Keratinocyte (primary cell): ENCODE measurements around the gene CEP164. TPM values are rescaled to one million over a fixed set of nuclear protein-coding genes. Genes with fewer than 3 reads are reported as not detected.

Source experiments
- DNase-seq: peaks from one replicate; pipeline ENCODE4 v3.0.0-alpha.2; 2011; ENCODE audit warnings: low read depth, missing footprints, low spot score
- FAIRE-seq: peaks from 2 replicates; lab custom pipeline; 2011; peaks lifted over from hg19 to GRCh38; lab: Jason Lieb, UNC
- H2AFZ ChIP-seq: 2 replicates; pipeline ENCODE4 v1.6.0; 2012; ENCODE audit warnings: low read length, control low read depth, inconsistent platforms; ENCODE audit not compliant: control insufficient read depth
- H3K27ac ChIP-seq: 2 replicates; pipeline ENCODE4 v1.5.1; 2011; ENCODE audit warnings: low read length; ENCODE audit not compliant: control insufficient read depth, insufficient read depth
- H3K27me3 ChIP-seq: 3 replicates; pipeline ENCODE4 v1.6.0; 2011; ENCODE audit warnings: low read length; ENCODE audit not compliant: control insufficient read depth, insufficient read depth; ENCODE audit errors: extremely low read depth
- H3K36me3 ChIP-seq, 2 experiments: 2 replicates in 1 of 2; 3 replicates in 1 of 2; pipeline ENCODE4 v1.5.1; 2011; ENCODE audit warnings: low read length in 2 of 2, mild to moderate bottlenecking in 1 of 2; ENCODE audit not compliant: control insufficient read depth in 2 of 2, insufficient read depth in 2 of 2; ENCODE audit errors: extremely low read depth in 1 of 2
- H3K4me1 ChIP-seq: 3 replicates; pipeline ENCODE4 v1.5.1; 2011; ENCODE audit warnings: low read length; ENCODE audit not compliant: control insufficient read depth, insufficient read depth; ENCODE audit errors: extremely low read depth
- H3K4me2 ChIP-seq: 3 replicates; pipeline ENCODE4 v1.6.0; 2011; ENCODE audit warnings: low read depth, low read length; ENCODE audit not compliant: control insufficient read depth, insufficient read depth; ENCODE audit errors: extremely low read depth
- H3K4me3 ChIP-seq, 3 experiments: fragments of 200-600 bp in 1 of 3; sonication (generic) in 1 of 3; 2 replicates in 2 of 3; 3 replicates in 1 of 3; pipeline ENCODE4 v1.5.1; 2011 to 2016; ENCODE audit warnings: low read length in 3 of 3, mild to moderate bottlenecking in 3 of 3, control low read depth in 2 of 3, inconsistent platforms in 1 of 3, low read depth in 1 of 3, mixed read lengths in 1 of 3, mixed run types in 1 of 3, moderate library complexity in 1 of 3; ENCODE audit not compliant: control insufficient read depth in 2 of 3, insufficient read depth in 2 of 3; ENCODE audit errors: extremely low read depth in 1 of 3
- H3K79me2 ChIP-seq: 2 replicates; pipeline ENCODE4 v1.6.0; 2012; ENCODE audit warnings: low read length; ENCODE audit not compliant: control insufficient read depth, insufficient read depth
- H3K9ac ChIP-seq: 3 replicates; pipeline ENCODE4 v1.6.0; 2011; ENCODE audit warnings: low read length; ENCODE audit not compliant: control insufficient read depth, insufficient read depth; ENCODE audit errors: extremely low read depth
- H3K9me1 ChIP-seq: 3 replicates; pipeline ENCODE4 v1.6.0; 2011; ENCODE audit warnings: low read length; ENCODE audit not compliant: control insufficient read depth, insufficient read depth; ENCODE audit errors: extremely low read depth
- H3K9me3 ChIP-seq: 2 replicates; pipeline ENCODE4 v1.5.1; 2012; ENCODE audit warnings: low read depth, low read length; ENCODE audit not compliant: control insufficient read depth
- H4K20me1 ChIP-seq: 3 replicates; pipeline ENCODE4 v1.6.0; 2011; ENCODE audit warnings: low read length; ENCODE audit not compliant: control insufficient read depth, insufficient read depth; ENCODE audit errors: extremely low read depth
- EZH2 ChIP-seq: IDR thresholded peaks from one replicate; pipeline ENCODE4 v1.6.1; 2012; ENCODE audit warnings: inconsistent platforms, mild to moderate bottlenecking, low read length, moderate library complexity
- dilution Hi-C: fragments of 300-500 bp; cut with MboI; formaldehyde crosslinking; loops from one replicate; pipeline ENCODE4 v1.7.0; 2020; ENCODE audit warnings: low sequenced_read_pairs; ENCODE audit not compliant: extremely low pct_ligation_motif_present
- polyA plus RNA-seq, 5 experiments: library from polyadenylated mRNA; depleted of rRNA in 3 of 5; stranded (reverse) in 3 of 5; stranded (forward) in 1 of 5; unstranded in 1 of 5; fragments of >200 nt; gene quantifications; 1 replicate in 1 of 5; 2 replicates in 3 of 5; 3 replicates in 1 of 5; pipeline versions ENCODE4 v1.2.1 to v1.2.3, GENCODE V29; 2011 to 2012; ENCODE audit warnings: missing spikeins in 2 of 5, low read depth in 1 of 5, low replicate concordance in 1 of 5
- TF ChIP-seq, protein P1 (sequence below), 3 experiments: IDR thresholded peaks in 1 of 3; conservative IDR thresholded peaks in 1 of 3; optimal IDR thresholded peaks in 1 of 3; 2 replicates in 2 of 3; 3 replicates in 1 of 3; pipeline versions ENCODE3 to v1.5.1; 2011; ENCODE audit warnings: low read length in 3 of 3, mild to moderate bottlenecking in 3 of 3, moderate library complexity in 2 of 3, control low read depth in 1 of 3, inconsistent platforms in 1 of 3; ENCODE audit not compliant: insufficient read depth in 2 of 3; ENCODE audit errors: extremely low read depth in 1 of 3

CEP164 gene
- polyA plus RNA-seq, 1 donor (not counting 4 experiments of a cell fraction or from before 2014, with no cell fraction given) = 15.1 TPM

DNA sequence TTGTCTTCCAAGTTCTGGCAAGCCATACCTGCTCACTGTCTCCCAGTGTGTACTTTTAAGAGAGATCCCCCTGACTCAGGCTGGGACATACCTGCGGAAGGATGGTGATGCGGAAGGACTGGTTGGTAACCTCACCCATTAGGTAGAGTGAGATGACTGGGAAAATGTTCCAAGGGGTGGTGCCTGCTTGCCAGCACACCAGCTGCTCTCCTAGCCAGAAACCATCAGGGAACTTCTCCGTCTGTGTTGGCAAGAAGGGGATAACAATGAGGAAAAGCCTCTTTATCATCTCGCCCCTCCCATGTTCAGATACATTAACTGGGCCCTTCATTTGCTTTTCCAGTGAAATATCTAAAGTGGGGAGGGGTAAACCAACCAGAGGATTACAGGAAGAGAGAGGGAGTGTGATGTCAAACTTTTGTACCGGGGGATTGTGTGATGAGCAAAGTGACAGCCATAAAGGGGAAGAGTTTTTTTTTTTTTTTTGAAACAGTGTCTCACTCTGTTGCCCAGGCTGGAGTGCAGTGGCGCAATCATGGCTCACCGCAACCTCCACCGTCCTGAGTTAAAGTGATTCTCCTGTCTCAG, 36.8 kb upstream of the CEP164 start, which contains the start of gene BACE1-AS:
BACE1-AS (plus strand) TSS at position 538 of the 588 bp plus-strand sequence.
- no peaks in the 10 kb centered on the region for H4K20me1 ChIP-seq
- H3K79me2 ChIP-seq = no peaks in the 10 kb centered on the region
- H2AFZ ChIP-seq = no peak within 1 kb of the TSS
- no peaks in the 10 kb centered on the region for H3K9me1 ChIP-seq
- H3K27ac ChIP-seq = no peak within 1 kb of the TSS
- dilution Hi-C loops = no loop called here
- no peak within 1 kb of the TSS for H3K4me3 ChIP-seq
- no peaks in the 10 kb centered on the region for H3K27me3 ChIP-seq
- H3K4me2 ChIP-seq = no peak within 1 kb of the TSS
- no peaks in the 10 kb centered on the region for H3K4me1 ChIP-seq
- TF ChIP-seq EZH2 = no peak
- TF ChIP-seq, protein P1, sequence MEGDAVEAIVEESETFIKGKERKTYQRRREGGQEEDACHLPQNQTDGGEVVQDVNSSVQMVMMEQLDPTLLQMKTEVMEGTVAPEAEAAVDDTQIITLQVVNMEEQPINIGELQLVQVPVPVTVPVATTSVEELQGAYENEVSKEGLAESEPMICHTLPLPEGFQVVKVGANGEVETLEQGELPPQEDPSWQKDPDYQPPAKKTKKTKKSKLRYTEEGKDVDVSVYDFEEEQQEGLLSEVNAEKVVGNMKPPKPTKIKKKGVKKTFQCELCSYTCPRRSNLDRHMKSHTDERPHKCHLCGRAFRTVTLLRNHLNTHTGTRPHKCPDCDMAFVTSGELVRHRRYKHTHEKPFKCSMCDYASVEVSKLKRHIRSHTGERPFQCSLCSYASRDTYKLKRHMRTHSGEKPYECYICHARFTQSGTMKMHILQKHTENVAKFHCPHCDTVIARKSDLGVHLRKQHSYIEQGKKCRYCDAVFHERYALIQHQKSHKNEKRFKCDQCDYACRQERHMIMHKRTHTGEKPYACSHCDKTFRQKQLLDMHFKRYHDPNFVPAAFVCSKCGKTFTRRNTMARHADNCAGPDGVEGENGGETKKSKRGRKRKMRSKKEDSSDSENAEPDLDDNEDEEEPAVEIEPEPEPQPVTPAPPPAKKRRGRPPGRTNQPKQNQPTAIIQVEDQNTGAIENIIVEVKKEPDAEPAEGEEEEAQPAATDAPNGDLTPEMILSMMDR (optimal IDR thresholded peaks at IDR 0.05 in 1 of 3, IDR thresholded peaks at IDR 0.05 in 1 of 3, conservative IDR thresholded peaks at IDR 0.05 in 1 of 3; ENCODE audit: extremely low read depth in 1 of 3, insufficient read depth in 2 of 3, low read length in 3 of 3) = no peak
- H3K9ac ChIP-seq = no peak within 1 kb of the TSS
- FAIRE-seq = no peak
- no peaks in the 10 kb centered on the region for H3K9me3 ChIP-seq
- peaks cover 15 to 16% of the 10 kb centered on the region in 2 experiments for H3K36me3 ChIP-seq
- DNase-seq = no peak

DNA sequence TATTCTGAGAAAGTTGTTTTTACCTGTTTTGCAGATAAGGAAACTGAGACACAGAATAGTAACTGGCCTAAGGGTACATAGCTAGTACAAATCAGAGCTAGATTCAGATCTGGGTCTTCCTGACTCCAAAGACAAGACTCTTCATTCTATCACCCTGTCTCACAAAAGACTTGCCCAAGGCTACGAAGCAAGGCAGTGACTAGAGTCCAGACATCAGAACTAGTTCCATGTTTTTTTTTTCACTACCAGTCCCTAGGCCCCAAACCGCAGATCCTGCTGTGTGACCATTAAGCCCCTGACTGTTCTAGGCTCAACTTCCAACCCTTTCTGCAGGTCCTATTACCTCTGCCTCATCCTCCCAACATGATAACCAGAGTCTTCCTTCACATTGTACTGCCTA, 35.0 kb upstream of the CEP164 start:
- Histone ChIP-seq H3K4me2 (no peak overlapping the region), H3K27me3 (no peaks in the 10 kb centered on the region), H3K9ac (no peak overlapping the region), H3K4me1 (no peaks in the 10 kb centered on the region), H3K27ac (no peak overlapping the region), H3K79me2 (no peaks in the 10 kb centered on the region), H3K9me1 (no peaks in the 10 kb centered on the region), H3K9me3 (no peaks in the 10 kb centered on the region), H4K20me1 (no peaks in the 10 kb centered on the region), H2AFZ (no peak overlapping the region), H3K4me3 (no peak overlapping the region), H3K36me3 (peaks cover 15 to 16% of the 10 kb centered on the region in 2 experiments)
- DNase-seq = no peak
- dilution Hi-C loops = no loop called here
- no peak for FAIRE-seq
- TF ChIP-seq, protein P1 (optimal IDR thresholded peaks at IDR 0.05 in 1 of 3, IDR thresholded peaks at IDR 0.05 in 1 of 3, conservative IDR thresholded peaks at IDR 0.05 in 1 of 3; ENCODE audit: extremely low read depth in 1 of 3, insufficient read depth in 2 of 3, low read length in 3 of 3) = no peak
- no peak for TF ChIP-seq EZH2
